ENCODE data around the gene ALDH1A3. TPM values are rescaled to one million over a fixed set of nuclear protein-coding genes. Genes with fewer than 3 reads are reported as not detected.

ALDH1A3 gene
- total RNA-seq, 1 experiment from 2014 or later, result 983 TPM

DNA sequence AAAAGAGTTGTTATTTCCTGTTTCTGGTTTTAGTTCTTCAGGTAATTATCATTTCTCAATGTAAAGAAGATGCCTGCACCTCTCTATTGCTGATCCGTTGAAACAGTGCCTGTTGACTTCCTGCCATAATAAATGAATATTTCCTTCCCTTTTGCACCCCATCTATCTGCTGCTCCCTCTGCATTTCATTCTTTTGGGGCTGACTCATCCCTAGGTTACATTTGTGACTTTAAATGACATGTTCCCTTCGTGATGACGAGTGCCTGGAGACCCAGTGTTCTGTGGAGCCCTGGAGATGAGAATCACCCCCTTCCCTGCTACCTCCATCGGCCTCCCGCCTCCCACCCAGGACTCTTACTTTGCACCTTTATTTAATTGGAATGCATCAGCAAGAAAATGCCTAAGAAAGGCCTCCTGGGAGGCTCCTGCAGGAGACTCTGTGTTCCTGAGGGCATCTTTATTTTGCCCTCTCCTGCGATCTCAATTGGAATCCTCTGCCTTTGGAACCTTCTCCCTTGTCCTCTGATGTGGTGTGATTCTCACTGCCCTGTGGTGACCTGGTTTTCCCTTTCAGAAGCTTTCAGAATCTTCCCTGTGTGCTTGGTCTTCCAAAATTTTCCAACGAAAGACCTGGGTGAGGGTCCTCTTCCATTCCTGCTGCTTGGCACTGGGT lies 53.2 kb downstream of the ALDH1A3 start:
- no TSS peak for BruUV-seq (replicated peaks)
- H3K27ac Mint-ChIP-seq (ENCODE audit: unreplicated experiment), result no peak overlapping the region
- DNase-seq, result no peak
- CTCF ChIA-PET, result no interaction called here
- TF ChIP-seq, protein P1, sequence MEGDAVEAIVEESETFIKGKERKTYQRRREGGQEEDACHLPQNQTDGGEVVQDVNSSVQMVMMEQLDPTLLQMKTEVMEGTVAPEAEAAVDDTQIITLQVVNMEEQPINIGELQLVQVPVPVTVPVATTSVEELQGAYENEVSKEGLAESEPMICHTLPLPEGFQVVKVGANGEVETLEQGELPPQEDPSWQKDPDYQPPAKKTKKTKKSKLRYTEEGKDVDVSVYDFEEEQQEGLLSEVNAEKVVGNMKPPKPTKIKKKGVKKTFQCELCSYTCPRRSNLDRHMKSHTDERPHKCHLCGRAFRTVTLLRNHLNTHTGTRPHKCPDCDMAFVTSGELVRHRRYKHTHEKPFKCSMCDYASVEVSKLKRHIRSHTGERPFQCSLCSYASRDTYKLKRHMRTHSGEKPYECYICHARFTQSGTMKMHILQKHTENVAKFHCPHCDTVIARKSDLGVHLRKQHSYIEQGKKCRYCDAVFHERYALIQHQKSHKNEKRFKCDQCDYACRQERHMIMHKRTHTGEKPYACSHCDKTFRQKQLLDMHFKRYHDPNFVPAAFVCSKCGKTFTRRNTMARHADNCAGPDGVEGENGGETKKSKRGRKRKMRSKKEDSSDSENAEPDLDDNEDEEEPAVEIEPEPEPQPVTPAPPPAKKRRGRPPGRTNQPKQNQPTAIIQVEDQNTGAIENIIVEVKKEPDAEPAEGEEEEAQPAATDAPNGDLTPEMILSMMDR (IDR thresholded peaks at IDR 0.05; ENCODE audit: unreplicated experiment), result no peak
- H3K4me1 Mint-ChIP-seq (ENCODE audit: low read depth, unreplicated experiment), result peaks cover 26% of the 10 kb centered on the region
- no peak overlapping the region for H3K4me3 Mint-ChIP-seq (ENCODE audit: low read depth, unreplicated experiment)
- no peaks in the 10 kb centered on the region for H3K9me3 Mint-ChIP-seq (ENCODE audit: low read depth, unreplicated experiment)
- H3K36me3 Mint-ChIP-seq (ENCODE audit: insufficient read depth, unreplicated experiment), result peaks cover 12% of the 10 kb centered on the region
- no peaks in the 10 kb centered on the region for H3K27me3 Mint-ChIP-seq (ENCODE audit: unreplicated experiment)
- intact Hi-C loops (cut with micrococcal nuclease; ENCODE audit: unreplicated experiment), result no loop called here

DNA sequence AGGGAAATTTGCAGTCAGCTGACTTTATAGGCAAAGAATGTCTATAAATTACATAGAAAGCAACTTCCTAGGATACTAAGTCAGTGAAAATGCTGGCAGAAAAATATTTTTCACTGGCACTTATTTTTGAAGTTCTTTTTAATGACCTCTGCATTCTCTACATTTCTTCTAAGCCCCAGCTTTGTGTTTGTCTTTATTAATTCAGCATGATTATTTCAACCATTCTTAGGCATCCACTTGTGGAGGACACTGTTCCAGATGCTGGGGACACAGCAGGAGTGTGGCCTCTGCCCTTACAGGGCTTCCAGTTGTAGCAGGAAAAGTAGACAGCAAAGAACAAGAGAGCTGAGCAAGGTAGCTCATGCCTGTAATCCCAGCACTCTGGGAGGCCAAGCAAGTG lies 54.5 kb downstream of the ALDH1A3 start:
- intact Hi-C loops (cut with micrococcal nuclease; ENCODE audit: unreplicated experiment), result no loop called here
- Mint-ChIP-seq H3K9me3 (ENCODE audit: low read depth, unreplicated experiment) (no peaks in the 10 kb centered on the region), H3K4me3 (ENCODE audit: low read depth, unreplicated experiment) (no peak overlapping the region), H3K27ac (ENCODE audit: unreplicated experiment) (no peak overlapping the region), H3K4me1 (ENCODE audit: low read depth, unreplicated experiment) (peaks cover 19% of the 10 kb centered on the region), H3K27me3 (ENCODE audit: unreplicated experiment) (no peaks in the 10 kb centered on the region), H3K36me3 (ENCODE audit: insufficient read depth, unreplicated experiment) (peaks cover under 1% of the 10 kb centered on the region)
- DNase-seq, result no peak
- TF ChIP-seq, protein P1 (IDR thresholded peaks at IDR 0.05; ENCODE audit: unreplicated experiment), result no peak
- BruUV-seq (replicated peaks), result no TSS peak
- CTCF ChIA-PET, result interaction anchor here (0.7 kb wide), 1 partner anchor 326 kb away, joined by 4 read pairs; no protein-coding TSS in a partner anchor

DNA sequence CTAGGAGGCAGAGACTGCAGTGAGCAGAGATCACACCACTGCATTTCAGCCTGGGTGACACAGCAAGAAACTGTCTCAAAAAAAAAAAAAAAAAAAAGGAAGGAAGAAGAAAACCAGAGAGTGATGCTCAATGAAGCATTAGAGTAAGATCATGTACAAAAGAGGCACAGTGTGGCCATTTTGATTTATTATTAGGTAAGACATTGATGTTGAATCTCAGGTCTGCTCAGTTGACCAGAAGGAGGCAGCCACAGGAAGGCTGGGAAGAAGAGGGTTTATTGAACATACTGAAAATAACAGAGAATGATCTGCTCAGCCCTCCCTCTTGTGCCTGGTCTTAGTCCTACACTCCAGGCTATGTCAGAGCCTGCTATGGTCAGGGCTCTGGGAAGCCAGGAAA lies 55.1 kb downstream of the ALDH1A3 start:
- H3K4me1 Mint-ChIP-seq (ENCODE audit: low read depth, unreplicated experiment), result peaks cover 16% of the 10 kb centered on the region
- peak overlapping the region; percentile 1 for H3K27ac Mint-ChIP-seq (ENCODE audit: unreplicated experiment)
- no TSS peak for BruUV-seq (replicated peaks)
- no peak for DNase-seq
- H3K4me3 Mint-ChIP-seq (ENCODE audit: low read depth, unreplicated experiment), result no peak overlapping the region
- CTCF ChIA-PET, result interaction anchor here (0.7 kb wide), 1 partner anchor 326 kb away, joined by 4 read pairs; no protein-coding TSS in a partner anchor
- intact Hi-C loops (cut with micrococcal nuclease; ENCODE audit: unreplicated experiment), result no loop called here
- TF ChIP-seq, protein P1 (IDR thresholded peaks at IDR 0.05; ENCODE audit: unreplicated experiment), result no peak
- H3K27me3 Mint-ChIP-seq (ENCODE audit: unreplicated experiment), result no peaks in the 10 kb centered on the region
- H3K9me3 Mint-ChIP-seq (ENCODE audit: low read depth, unreplicated experiment), result no peaks in the 10 kb centered on the region
- no peaks in the 10 kb centered on the region for H3K36me3 Mint-ChIP-seq (ENCODE audit: insufficient read depth, unreplicated experiment)

DNA sequence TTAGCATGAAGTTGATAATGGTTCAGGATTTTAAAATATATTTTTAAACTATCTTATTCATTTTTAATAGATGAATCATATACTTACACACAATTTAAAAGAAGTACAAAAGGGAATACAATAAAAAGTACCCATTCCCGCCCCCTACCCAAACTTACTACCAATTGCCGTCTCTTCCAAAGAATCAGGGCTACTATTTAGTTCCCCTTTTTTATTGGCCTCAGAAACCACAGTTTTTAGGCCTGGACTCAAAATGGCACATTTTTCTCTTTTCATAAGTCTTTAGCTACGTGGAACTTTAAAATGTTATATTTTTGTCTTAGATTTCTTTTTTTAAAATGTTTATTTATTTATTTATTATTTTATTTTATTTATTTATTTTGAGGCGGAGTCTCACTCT lies 57.5 kb downstream of the ALDH1A3 start:
- H3K9me3 Mint-ChIP-seq (ENCODE audit: low read depth, unreplicated experiment), result no peaks in the 10 kb centered on the region
- CTCF ChIA-PET, result no interaction called here
- H3K27ac Mint-ChIP-seq (ENCODE audit: unreplicated experiment), result no peak overlapping the region
- BruUV-seq (replicated peaks), result no TSS peak
- intact Hi-C loops (cut with micrococcal nuclease; ENCODE audit: unreplicated experiment), result no loop called here
- DNase-seq, result no peak
- H3K4me1 Mint-ChIP-seq (ENCODE audit: low read depth, unreplicated experiment), result peaks cover 13% of the 10 kb centered on the region
- no peak overlapping the region for H3K4me3 Mint-ChIP-seq (ENCODE audit: low read depth, unreplicated experiment)
- H3K36me3 Mint-ChIP-seq (ENCODE audit: insufficient read depth, unreplicated experiment), result no peaks in the 10 kb centered on the region
- no peaks in the 10 kb centered on the region for H3K27me3 Mint-ChIP-seq (ENCODE audit: unreplicated experiment)
- TF ChIP-seq, protein P1 (IDR thresholded peaks at IDR 0.05; ENCODE audit: unreplicated experiment), result no peak
